Keratinocyte (primary cell): ENCODE data around the gene KATNBL1. TPM values are rescaled to one million over a fixed set of nuclear protein-coding genes. Genes with fewer than 3 reads are reported as not detected.

ENCODE experiments used
- DNase-seq: peaks from one replicate; pipeline ENCODE4 v3.0.0-alpha.2; 2011; ENCODE audit warnings: low read depth, missing footprints, low spot score
- FAIRE-seq: peaks from 2 replicates; lab custom pipeline; 2011; peaks lifted over from hg19 to GRCh38; lab: Jason Lieb, UNC
- H2AFZ ChIP-seq: 2 replicates; pipeline ENCODE4 v1.6.0; 2012; ENCODE audit warnings: low read length, control low read depth, inconsistent platforms; ENCODE audit not compliant: control insufficient read depth
- H3K27ac ChIP-seq: 2 replicates; pipeline ENCODE4 v1.5.1; 2011; ENCODE audit warnings: low read length; ENCODE audit not compliant: control insufficient read depth, insufficient read depth
- H3K27me3 ChIP-seq: 3 replicates; pipeline ENCODE4 v1.6.0; 2011; ENCODE audit warnings: low read length; ENCODE audit not compliant: control insufficient read depth, insufficient read depth; ENCODE audit errors: extremely low read depth
- H3K36me3 ChIP-seq, 2 experiments: 2 replicates in 1 of 2; 3 replicates in 1 of 2; pipeline ENCODE4 v1.5.1; 2011; ENCODE audit warnings: low read length in 2 of 2, mild to moderate bottlenecking in 1 of 2; ENCODE audit not compliant: control insufficient read depth in 2 of 2, insufficient read depth in 2 of 2; ENCODE audit errors: extremely low read depth in 1 of 2
- H3K4me1 ChIP-seq: 3 replicates; pipeline ENCODE4 v1.5.1; 2011; ENCODE audit warnings: low read length; ENCODE audit not compliant: control insufficient read depth, insufficient read depth; ENCODE audit errors: extremely low read depth
- H3K4me2 ChIP-seq: 3 replicates; pipeline ENCODE4 v1.6.0; 2011; ENCODE audit warnings: low read depth, low read length; ENCODE audit not compliant: control insufficient read depth, insufficient read depth; ENCODE audit errors: extremely low read depth
- H3K4me3 ChIP-seq, 3 experiments: fragments of 200-600 bp in 1 of 3; sonication (generic) in 1 of 3; 2 replicates in 2 of 3; 3 replicates in 1 of 3; pipeline ENCODE4 v1.5.1; 2011 to 2016; ENCODE audit warnings: low read length in 3 of 3, mild to moderate bottlenecking in 3 of 3, control low read depth in 2 of 3, inconsistent platforms in 1 of 3, low read depth in 1 of 3, mixed read lengths in 1 of 3, mixed run types in 1 of 3, moderate library complexity in 1 of 3; ENCODE audit not compliant: control insufficient read depth in 2 of 3, insufficient read depth in 2 of 3; ENCODE audit errors: extremely low read depth in 1 of 3
- H3K79me2 ChIP-seq: 2 replicates; pipeline ENCODE4 v1.6.0; 2012; ENCODE audit warnings: low read length; ENCODE audit not compliant: control insufficient read depth, insufficient read depth
- H3K9ac ChIP-seq: 3 replicates; pipeline ENCODE4 v1.6.0; 2011; ENCODE audit warnings: low read length; ENCODE audit not compliant: control insufficient read depth, insufficient read depth; ENCODE audit errors: extremely low read depth
- H3K9me1 ChIP-seq: 3 replicates; pipeline ENCODE4 v1.6.0; 2011; ENCODE audit warnings: low read length; ENCODE audit not compliant: control insufficient read depth, insufficient read depth; ENCODE audit errors: extremely low read depth
- H3K9me3 ChIP-seq: 2 replicates; pipeline ENCODE4 v1.5.1; 2012; ENCODE audit warnings: low read depth, low read length; ENCODE audit not compliant: control insufficient read depth
- H4K20me1 ChIP-seq: 3 replicates; pipeline ENCODE4 v1.6.0; 2011; ENCODE audit warnings: low read length; ENCODE audit not compliant: control insufficient read depth, insufficient read depth; ENCODE audit errors: extremely low read depth
- CTCF ChIP-seq, 3 experiments: IDR thresholded peaks in 1 of 3; conservative IDR thresholded peaks in 1 of 3; optimal IDR thresholded peaks in 1 of 3; 2 replicates in 2 of 3; 3 replicates in 1 of 3; pipeline versions ENCODE3 to v1.5.1; 2011; ENCODE audit warnings: low read length in 3 of 3, mild to moderate bottlenecking in 3 of 3, moderate library complexity in 2 of 3, control low read depth in 1 of 3, inconsistent platforms in 1 of 3; ENCODE audit not compliant: insufficient read depth in 2 of 3; ENCODE audit errors: extremely low read depth in 1 of 3
- EZH2 ChIP-seq: IDR thresholded peaks from one replicate; pipeline ENCODE4 v1.6.1; 2012; ENCODE audit warnings: inconsistent platforms, mild to moderate bottlenecking, low read length, moderate library complexity
- dilution Hi-C: fragments of 300-500 bp; cut with MboI; formaldehyde crosslinking; loops from one replicate; pipeline ENCODE4 v1.7.0; 2020; ENCODE audit warnings: low sequenced_read_pairs; ENCODE audit not compliant: extremely low pct_ligation_motif_present
- polyA plus RNA-seq, 5 experiments: library from polyadenylated mRNA; depleted of rRNA in 3 of 5; stranded (reverse) in 3 of 5; stranded (forward) in 1 of 5; unstranded in 1 of 5; fragments of >200 nt; gene quantifications; 1 replicate in 1 of 5; 2 replicates in 3 of 5; 3 replicates in 1 of 5; pipeline versions ENCODE4 v1.2.1 to v1.2.3, GENCODE V29; 2011 to 2012; ENCODE audit warnings: missing spikeins in 2 of 5, low read depth in 1 of 5, low replicate concordance in 1 of 5

The KATNBL1 gene
- polyA plus RNA-seq, 1 donor (not counting 4 experiments of a cell fraction or from before 2014, with no cell fraction given) = 54.0 TPM

- Histone ChIP-seq H3K27ac (peak overlapping the region; percentile 12), H3K4me1 (peaks cover 28% of the 10 kb centered on the region), H4K20me1 (no peaks in the 10 kb centered on the region), H2AFZ (no peak overlapping the region), H3K79me2 (no peaks in the 10 kb centered on the region), H3K9me1 (no peaks in the 10 kb centered on the region), H3K9me3 (no peaks in the 10 kb centered on the region), H3K4me3 (no peak overlapping the region), H3K27me3 (no peaks in the 10 kb centered on the region), H3K36me3 (peaks cover 0 to 3% of the 10 kb centered on the region in 2 experiments), H3K9ac (no peak overlapping the region), H3K4me2 (no peak overlapping the region)
- DNase-seq (no peak), FAIRE-seq (peak; percentile 65)
- peak; percentile 44 to 74 (median 62) for TF ChIP-seq CTCF (optimal IDR thresholded peaks at IDR 0.05 in 1 of 3, IDR thresholded peaks at IDR 0.05 in 1 of 3, conservative IDR thresholded peaks at IDR 0.05 in 1 of 3; ENCODE audit: extremely low read depth in 1 of 3, insufficient read depth in 2 of 3, low read length in 3 of 3)
- no peak for TF ChIP-seq EZH2
- dilution Hi-C loops = no loop called here
These were observed 31.8 kb upstream of the KATNBL1 start for GRCh38 chr15:34241376-34242330.

GRCh38 chr15:34240537-34240936, 30.6 kb upstream of the KATNBL1 start:
- Histone ChIP-seq H3K4me3 (no peak overlapping the region), H3K4me2 (no peak overlapping the region), H4K20me1 (no peaks in the 10 kb centered on the region), H3K27me3 (no peaks in the 10 kb centered on the region), H3K27ac (peak overlapping the region; percentile 94), H3K9ac (peak overlapping the region; percentile 31), H3K4me1 (peaks cover 25% of the 10 kb centered on the region), H2AFZ (no peak overlapping the region), H3K9me1 (no peaks in the 10 kb centered on the region), H3K9me3 (no peaks in the 10 kb centered on the region), H3K79me2 (no peaks in the 10 kb centered on the region), H3K36me3 (peaks cover 4 to 7% of the 10 kb centered on the region in 2 experiments)
- peak; percentile 73 for FAIRE-seq
- DNase-seq = no peak
- TF ChIP-seq EZH2 (no peak), CTCF (optimal IDR thresholded peaks at IDR 0.05 in 1 of 3, IDR thresholded peaks at IDR 0.05 in 1 of 3, conservative IDR thresholded peaks at IDR 0.05 in 1 of 3; ENCODE audit: extremely low read depth in 1 of 3, insufficient read depth in 2 of 3, low read length in 3 of 3) (no peak)
- dilution Hi-C loops = no loop called here
